Keratinocyte (primary cell): ENCODE measurements around the gene ZNF208.

Source experiments
- EZH2 ChIP-seq: IDR thresholded peaks from one replicate; pipeline ENCODE4 v1.6.1; 2012; ENCODE audit warnings: inconsistent platforms, mild to moderate bottlenecking, low read length, moderate library complexity
- TF ChIP-seq, protein P1 (sequence below), 3 experiments: IDR thresholded peaks in 1 of 3; conservative IDR thresholded peaks in 1 of 3; optimal IDR thresholded peaks in 1 of 3; 2 replicates in 2 of 3; 3 replicates in 1 of 3; pipeline versions ENCODE3 to v1.5.1; 2011; ENCODE audit warnings: low read length in 3 of 3, mild to moderate bottlenecking in 3 of 3, moderate library complexity in 2 of 3, control low read depth in 1 of 3, inconsistent platforms in 1 of 3; ENCODE audit not compliant: insufficient read depth in 2 of 3; ENCODE audit errors: extremely low read depth in 1 of 3

DNA sequence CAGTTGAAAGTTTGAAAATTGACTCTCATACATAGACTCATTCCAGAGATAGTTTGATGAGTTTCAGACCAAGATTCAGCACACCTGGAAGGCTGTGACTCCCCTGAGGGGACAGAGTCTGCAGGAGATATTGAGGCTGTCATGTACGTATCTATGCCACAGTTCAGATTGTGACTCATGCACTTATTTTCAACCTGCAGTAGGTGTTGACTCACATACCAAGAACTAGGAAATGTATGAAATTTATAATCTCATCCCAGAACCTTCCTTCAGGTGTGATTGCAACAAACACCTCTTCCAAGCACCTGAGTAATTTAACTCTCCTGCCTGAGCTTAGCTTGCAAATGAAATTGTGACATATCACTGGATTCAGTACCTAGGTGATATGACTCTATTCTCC lies 110.3 kb downstream of the ZNF208 start:
- TF ChIP-seq, protein P1, sequence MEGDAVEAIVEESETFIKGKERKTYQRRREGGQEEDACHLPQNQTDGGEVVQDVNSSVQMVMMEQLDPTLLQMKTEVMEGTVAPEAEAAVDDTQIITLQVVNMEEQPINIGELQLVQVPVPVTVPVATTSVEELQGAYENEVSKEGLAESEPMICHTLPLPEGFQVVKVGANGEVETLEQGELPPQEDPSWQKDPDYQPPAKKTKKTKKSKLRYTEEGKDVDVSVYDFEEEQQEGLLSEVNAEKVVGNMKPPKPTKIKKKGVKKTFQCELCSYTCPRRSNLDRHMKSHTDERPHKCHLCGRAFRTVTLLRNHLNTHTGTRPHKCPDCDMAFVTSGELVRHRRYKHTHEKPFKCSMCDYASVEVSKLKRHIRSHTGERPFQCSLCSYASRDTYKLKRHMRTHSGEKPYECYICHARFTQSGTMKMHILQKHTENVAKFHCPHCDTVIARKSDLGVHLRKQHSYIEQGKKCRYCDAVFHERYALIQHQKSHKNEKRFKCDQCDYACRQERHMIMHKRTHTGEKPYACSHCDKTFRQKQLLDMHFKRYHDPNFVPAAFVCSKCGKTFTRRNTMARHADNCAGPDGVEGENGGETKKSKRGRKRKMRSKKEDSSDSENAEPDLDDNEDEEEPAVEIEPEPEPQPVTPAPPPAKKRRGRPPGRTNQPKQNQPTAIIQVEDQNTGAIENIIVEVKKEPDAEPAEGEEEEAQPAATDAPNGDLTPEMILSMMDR (optimal IDR thresholded peaks at IDR 0.05 in 1 of 3, IDR thresholded peaks at IDR 0.05 in 1 of 3, conservative IDR thresholded peaks at IDR 0.05 in 1 of 3; ENCODE audit: extremely low read depth in 1 of 3, insufficient read depth in 2 of 3, low read length in 3 of 3), result no peak
- TF ChIP-seq EZH2, result no peak
